ENCODE results near the gene PAPOLA.

The PAPOLA gene

GRCh38 chr14:96554315-96554910 lies 52.2 kb downstream of the PAPOLA start:
- no peak for FAIRE-seq
- no peak for DNase-seq (ENCODE audit: insufficient read length, low spot score)

- DNase-seq (ENCODE audit: insufficient read length, low spot score) (no peak), FAIRE-seq (no peak)
These were observed 57.4 kb downstream of the PAPOLA start for GRCh38 chr14:96559571-96559970.

- FAIRE-seq (no peak), DNase-seq (ENCODE audit: insufficient read length, low spot score) (no peak)
These were observed 62.2 kb downstream of the PAPOLA start for GRCh38 chr14:96564389-96564788.

GRCh38 chr14:96565811-96566210 lies 63.6 kb downstream of the PAPOLA start:
- FAIRE-seq (no peak), DNase-seq (ENCODE audit: insufficient read length, low spot score) (no peak)

GRCh38 chr14:96567289-96567899 lies 65.2 kb downstream of the PAPOLA start:
- DNase-seq (ENCODE audit: insufficient read length, low spot score) = no peak
- no peak for FAIRE-seq

GRCh38 chr14:96568621-96569020 lies 66.4 kb downstream of the PAPOLA start:
- FAIRE-seq = no peak
- DNase-seq (ENCODE audit: insufficient read length, low spot score) = no peak

- no peak for FAIRE-seq
- DNase-seq (ENCODE audit: insufficient read length, low spot score) = no peak
These were observed 69.1 kb downstream of the PAPOLA start for GRCh38 chr14:96571311-96571710.

- FAIRE-seq = no peak
These were observed 71.4 kb downstream of the PAPOLA start for GRCh38 chr14:96573473-96574100.

GRCh38 chr14:96574171-96574632 lies 72.0 kb downstream of the PAPOLA start:
- no peak for FAIRE-seq

More at GRCh38 chr14:96573473-96574100, 71.4 kb downstream of the PAPOLA start:
- no peak for DNase-seq (ENCODE audit: insufficient read length, low spot score)

GRCh38 chr14:96574633-96575632 lies 72.8 kb downstream of the PAPOLA start:
- FAIRE-seq = no peak
- DNase-seq (ENCODE audit: insufficient read length, low spot score) = no peak

More at GRCh38 chr14:96574171-96574632, 72.0 kb downstream of the PAPOLA start:
- no peak for DNase-seq (ENCODE audit: insufficient read length, low spot score)

GRCh38 chr14:96576359-96576758 lies 74.2 kb downstream of the PAPOLA start:
- DNase-seq (ENCODE audit: insufficient read length, low spot score) = no peak
- FAIRE-seq = no peak

- DNase-seq (ENCODE audit: insufficient read length, low spot score) = no peak
- FAIRE-seq = no peak
These were observed 74.8 kb downstream of the PAPOLA start for GRCh38 chr14:96576937-96577336.

GRCh38 chr14:96578619-96579018 lies 76.4 kb downstream of the PAPOLA start:
- FAIRE-seq (no peak), DNase-seq (ENCODE audit: insufficient read length, low spot score) (no peak)

GRCh38 chr14:96579358-96579757 lies 77.2 kb downstream of the PAPOLA start:
- DNase-seq (ENCODE audit: insufficient read length, low spot score) = no peak

GRCh38 chr14:96579855-96580254 lies 77.7 kb downstream of the PAPOLA start:
- DNase-seq (ENCODE audit: insufficient read length, low spot score) = no peak
- FAIRE-seq = no peak

More at GRCh38 chr14:96579358-96579757, 77.2 kb downstream of the PAPOLA start:
- no peak for FAIRE-seq

GRCh38 chr14:96580566-96580965 lies 78.4 kb downstream of the PAPOLA start:
- no peak for FAIRE-seq
- no peak for DNase-seq (ENCODE audit: insufficient read length, low spot score)

- no peak for FAIRE-seq
- no peak for DNase-seq (ENCODE audit: insufficient read length, low spot score)
These were observed 78.8 kb downstream of the PAPOLA start for GRCh38 chr14:96581026-96581425.

- FAIRE-seq = no peak
- no peak for DNase-seq (ENCODE audit: insufficient read length, low spot score)
These were observed 79.7 kb downstream of the PAPOLA start for GRCh38 chr14:96581902-96582301.

- no peak for FAIRE-seq
These were observed 80.3 kb downstream of the PAPOLA start for GRCh38 chr14:96582411-96582961.

GRCh38 chr14:96582995-96583394 lies 80.8 kb downstream of the PAPOLA start:
- FAIRE-seq = no peak
- no peak for DNase-seq (ENCODE audit: insufficient read length, low spot score)

More at GRCh38 chr14:96582411-96582961, 80.3 kb downstream of the PAPOLA start:
- DNase-seq (ENCODE audit: insufficient read length, low spot score) = no peak
